ENCODE measurements around the gene NFS1.

- TF ChIP-seq CTCF (IDR thresholded peaks at IDR 0.05) (no peak), POLR2AphosphoS5 (IDR thresholded peaks at IDR 0.05) (no peak)
Measured at GRCh38 chr20:35729836-35730582, 30.9 kb upstream of the NFS1 start.
